HTR-8/SVneo (cell line): ENCODE data around the gene GRHL3.

ENCODE experiments used
- DNase-seq: peaks from one replicate; pipeline ENCODE4 v3.0.0; 2011; ENCODE audit warnings: low spot score, mixed read lengths; ENCODE audit not compliant: insufficient read length
- FAIRE-seq: peaks from 2 replicates; lab custom pipeline; 2011; peaks lifted over from hg19 to GRCh38; lab: Jason Lieb, UNC

The GRHL3 gene

DNA sequence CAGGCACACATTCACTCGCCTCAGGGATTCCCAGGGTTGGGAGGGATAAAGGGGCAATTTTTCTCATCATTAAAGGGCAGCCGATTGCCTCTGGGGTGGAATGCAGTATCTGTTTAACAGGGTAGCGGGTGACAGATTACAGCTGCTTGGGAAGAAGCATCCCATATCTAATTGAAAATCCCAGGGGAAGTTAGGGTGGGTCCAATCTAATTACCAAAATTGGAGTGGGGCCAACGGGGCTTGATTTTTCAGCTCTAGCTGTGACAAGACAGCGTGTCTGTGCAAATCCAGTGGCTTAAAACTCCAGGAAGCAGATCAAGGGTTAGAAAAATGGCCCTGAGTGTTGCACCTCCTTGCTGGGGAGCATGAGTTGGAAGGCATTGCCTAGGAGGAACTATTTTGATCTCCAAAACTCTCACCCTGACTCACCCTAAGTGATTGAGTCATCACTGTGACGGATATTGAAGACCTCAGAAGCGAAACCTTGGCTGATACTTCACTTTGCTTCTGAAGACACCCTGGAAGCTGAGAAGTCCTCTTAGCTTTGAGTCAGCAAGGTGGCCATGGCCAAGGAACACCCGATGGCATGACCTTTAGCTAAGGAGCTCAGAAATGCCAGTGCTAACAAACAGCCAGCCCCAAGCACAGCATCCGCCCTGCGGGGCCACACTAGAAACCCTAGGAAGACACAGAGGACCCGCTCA lies 46.0 kb downstream of the GRHL3 start:
- FAIRE-seq = no peak
- DNase-seq = peak; percentile 59

DNA sequence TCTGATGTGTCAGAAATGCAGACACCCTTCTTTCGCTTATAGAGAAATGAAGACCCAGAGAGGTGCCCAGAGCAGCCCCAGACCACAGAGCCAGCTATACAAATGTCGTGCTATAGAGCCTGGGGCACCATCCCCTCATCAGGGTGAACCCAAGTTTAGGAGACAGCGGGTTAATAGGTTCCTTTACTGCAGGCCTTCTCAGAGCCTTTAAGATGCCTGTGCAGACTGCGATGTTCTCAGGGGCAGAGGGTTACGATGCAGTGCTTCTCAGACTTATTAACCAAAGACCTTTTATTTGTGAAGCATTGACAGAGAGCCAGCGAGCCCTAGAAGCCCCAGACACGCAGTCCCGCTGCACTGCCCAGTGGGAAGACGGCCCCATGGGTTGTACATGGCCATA lies 47.5 kb downstream of the GRHL3 start:
- no peak for DNase-seq
- FAIRE-seq = no peak

DNA sequence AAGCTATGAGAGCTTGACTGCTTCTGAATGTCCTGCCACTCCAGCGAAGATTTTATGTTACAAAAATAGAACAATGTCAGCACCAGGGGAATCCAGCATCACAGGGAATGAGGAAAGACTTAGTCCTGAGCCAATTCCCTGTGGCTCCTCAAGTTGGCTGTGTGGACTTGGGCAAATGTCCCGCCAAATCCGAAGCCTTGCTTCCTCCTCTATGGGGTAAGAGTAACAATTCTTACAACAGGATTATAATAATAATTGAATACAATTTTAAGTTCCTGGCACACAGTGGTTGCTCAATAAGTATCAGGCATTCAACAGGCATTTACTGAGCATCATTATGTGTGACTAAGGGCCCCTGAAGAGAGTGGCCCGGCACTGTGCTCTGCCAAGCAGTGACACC lies 50.0 kb downstream of the GRHL3 start:
- FAIRE-seq = no peak
- DNase-seq = no peak

DNA sequence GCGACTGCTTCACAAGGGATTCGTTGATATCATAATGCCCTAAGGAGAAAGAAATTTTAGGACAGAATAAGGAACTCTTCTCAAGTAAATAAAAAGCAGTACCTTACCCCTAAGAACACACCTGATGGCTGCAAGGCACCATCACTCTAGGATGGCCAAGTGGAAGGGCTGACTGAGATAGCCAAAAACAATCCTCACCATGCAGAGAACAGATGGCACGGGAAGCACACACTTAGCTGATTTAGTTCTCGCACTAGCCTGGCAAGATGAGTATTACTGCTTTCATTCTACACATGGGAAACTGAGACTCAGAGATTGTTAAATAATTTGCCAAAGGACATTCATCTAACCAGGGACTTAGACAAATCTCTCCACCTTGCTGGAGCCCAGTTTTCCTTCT lies 50.6 kb downstream of the GRHL3 start:
- FAIRE-seq (no peak), DNase-seq (no peak)

DNA sequence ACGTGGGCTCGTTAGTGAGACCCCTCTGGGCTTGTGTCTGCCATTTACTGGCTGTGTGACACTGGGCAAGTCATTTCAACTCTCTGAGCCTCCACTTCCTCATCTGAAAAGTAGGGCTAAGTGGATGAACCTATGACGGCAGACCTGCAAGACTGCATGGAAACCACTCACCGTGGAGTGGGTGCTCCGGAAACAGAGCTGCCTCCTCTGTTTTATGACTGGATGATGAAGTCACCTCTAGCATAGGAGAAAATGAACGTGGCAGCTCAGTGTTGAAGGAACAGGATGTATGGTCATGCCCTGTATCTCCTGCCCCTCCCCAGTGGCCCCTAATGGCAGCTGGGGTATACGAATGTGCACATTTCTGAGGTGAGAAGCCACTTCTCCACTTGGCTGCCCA lies 53.9 kb downstream of the GRHL3 start:
- no peak for DNase-seq
- no peak for FAIRE-seq

DNA sequence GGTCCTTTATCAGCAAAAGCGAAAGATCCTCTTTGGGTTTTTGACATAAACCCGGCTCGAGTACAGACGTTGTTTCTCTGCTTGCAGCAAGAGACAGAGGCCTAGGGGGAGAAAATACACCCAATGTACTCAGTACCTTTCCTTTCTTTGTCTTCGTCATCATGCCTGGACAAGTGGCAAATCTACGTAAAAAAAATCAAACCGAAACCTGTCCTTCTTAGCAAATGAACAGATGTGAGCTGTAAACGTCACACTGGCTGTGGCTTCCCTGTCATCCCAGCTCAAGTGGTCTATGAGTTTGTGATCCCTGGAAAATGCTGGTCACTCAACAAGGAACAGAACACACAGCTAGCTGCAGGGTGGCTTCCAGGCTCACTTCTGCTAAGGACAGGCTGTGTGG lies 54.6 kb downstream of the GRHL3 start:
- FAIRE-seq = no peak
- no peak for DNase-seq

DNA sequence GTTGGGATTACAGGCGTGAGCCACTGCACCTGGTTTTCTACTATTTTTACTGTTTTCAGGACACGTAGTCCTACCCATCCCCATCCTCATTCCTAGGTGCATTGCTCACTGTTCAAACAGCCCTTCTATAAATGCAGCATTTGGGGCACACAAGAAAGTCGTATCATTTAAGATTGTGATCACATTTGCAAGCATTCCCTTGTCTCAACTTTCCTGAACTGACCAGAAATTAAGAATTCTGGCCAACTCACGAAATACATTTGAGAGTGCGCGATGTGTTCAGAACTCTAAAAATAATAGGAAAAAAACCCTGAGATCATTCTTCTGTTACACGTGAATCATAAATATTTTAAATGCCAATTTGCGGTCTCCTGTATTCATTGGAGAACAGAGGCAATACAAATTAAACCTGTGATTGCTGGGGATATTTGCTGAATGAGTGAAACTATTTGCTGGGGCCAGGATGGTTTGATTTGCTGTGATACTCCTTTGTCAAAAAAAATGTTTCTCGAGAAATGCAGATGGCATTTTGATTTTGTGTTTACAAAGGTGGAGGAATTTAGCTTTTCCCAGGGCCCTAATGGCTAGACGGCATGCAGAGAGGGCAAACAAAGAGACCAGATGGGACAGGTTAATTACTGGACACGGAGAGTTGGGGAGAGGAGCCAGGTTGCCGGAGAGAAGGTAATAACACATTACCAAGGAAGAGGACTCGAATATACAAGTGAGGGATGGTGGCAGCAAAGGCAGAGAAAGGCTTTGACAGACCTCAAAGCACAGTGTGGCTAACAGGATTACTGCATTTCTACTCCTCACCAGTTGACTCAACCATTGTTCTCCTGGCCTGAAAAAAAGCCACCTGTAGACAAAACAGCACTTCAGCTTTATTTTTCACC lies 56.0 kb downstream of the GRHL3 start:
- no peak for FAIRE-seq
- no peak for DNase-seq

DNA sequence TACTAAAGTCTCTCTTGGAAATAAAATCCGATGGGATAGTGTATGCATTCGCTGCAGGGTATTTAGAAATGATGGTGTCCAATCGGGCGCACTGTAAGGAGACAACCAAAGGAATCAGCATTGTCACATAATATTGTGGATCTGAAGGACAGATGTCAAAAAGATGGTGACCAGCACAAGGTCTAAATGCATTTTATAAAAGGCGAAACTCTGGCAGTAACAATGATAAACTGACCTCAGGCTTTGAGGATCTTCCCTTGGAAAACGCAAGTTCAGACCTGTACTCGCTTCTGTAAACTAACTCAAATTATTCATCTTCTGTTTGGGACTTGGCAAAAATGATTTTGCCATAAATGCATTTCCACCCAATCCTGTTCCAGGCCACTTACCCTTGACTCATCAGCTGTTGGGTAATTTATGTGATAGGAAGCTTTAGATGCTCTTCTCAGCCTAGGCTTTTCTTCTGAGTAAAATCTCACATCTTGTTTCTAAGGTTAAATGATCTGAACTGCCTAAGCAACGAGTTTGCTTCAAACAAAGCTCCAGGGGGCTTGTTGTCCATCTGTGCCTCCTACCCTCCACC lies 60.7 kb downstream of the GRHL3 start:
- FAIRE-seq (no peak), DNase-seq (no peak)

DNA sequence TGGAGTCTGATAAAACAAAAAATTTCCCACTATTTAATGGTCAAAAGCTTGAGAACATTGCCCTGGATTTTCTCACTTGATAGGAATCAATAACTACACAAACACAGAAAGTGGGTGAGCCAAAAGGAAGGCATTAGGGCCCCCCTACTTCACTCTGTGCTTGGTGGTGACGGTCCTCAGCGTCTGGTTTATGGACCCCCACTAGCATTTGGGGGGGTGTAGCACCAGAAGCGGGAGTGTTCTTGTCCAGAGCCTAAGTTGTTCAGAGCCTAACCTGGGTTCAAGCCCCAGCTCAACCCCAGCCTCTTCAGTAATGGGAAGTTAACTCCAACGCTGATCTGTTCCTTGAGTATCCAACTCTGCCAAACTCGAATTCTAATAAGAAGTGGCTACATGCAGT lies 61.4 kb downstream of the GRHL3 start:
- FAIRE-seq = no peak

DNA sequence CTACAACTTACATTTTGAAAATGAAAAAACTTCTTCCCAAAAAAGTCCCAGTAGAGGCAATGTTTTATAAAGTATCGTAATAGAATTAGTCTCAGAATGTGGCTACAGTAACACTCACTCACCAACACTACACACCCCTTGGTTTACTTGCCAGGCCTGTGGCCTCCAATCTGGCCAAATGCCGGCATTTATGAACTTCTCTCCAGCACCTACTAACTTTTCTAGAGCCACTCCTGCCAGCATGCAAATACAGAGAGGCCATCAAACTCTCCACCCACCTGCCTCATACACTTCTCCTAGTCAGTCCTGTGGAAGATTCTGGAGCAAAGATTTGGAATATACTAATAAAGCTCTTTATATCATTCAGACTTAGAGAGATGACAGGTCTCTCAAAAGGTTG lies 62.1 kb downstream of the GRHL3 start:
- no peak for FAIRE-seq
- no peak for DNase-seq

More for the DNA sequence above, 61.4 kb downstream of the GRHL3 start:
- no peak for DNase-seq

DNA sequence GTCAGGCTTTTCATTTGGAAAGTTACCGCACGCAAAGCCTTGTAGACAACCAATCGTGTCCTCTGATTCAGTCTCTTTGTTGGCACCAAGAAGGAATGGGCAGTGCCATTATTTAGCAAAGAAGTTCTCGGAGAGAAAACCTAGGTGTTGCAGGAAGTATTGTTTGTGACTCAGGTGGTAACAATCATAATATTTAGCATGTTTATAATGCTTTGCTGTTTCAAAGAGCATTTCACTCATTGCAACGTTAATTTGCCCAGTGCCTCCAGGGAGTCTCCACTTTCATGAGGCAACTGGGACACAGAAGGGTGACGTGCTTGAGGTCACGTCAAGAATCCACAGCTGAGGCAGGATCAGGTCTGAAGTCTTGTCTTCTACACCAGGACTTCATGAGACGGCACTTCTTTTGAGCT lies 63.0 kb downstream of the GRHL3 start:
- no peak for FAIRE-seq
- no peak for DNase-seq

DNA sequence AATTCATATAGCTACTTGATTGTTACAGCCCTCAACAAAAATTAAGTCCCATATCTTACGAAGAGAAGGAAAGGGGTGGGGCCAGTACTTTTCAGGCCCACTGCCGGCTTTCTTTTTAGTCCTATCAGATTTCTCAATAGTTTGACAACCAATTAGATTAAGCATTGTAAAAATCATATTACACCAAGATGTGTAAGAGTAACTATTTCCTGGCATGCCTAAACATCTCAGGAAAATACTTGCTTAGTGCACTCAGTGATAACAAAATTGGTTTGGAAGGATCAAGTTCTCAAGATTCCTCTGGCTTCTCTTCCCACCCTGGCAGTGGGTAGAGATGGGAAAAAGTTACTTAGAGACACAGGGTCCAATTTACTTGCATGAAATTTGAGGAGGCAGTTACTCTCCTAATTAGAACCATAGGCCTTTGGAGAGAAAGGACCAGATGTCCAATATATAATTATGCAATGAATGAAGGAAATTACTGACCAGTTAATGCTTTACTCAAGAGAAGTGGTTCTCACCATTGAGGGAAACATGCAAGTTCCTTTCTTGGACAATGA lies 64.3 kb downstream of the GRHL3 start:
- FAIRE-seq (no peak), DNase-seq (no peak)

DNA sequence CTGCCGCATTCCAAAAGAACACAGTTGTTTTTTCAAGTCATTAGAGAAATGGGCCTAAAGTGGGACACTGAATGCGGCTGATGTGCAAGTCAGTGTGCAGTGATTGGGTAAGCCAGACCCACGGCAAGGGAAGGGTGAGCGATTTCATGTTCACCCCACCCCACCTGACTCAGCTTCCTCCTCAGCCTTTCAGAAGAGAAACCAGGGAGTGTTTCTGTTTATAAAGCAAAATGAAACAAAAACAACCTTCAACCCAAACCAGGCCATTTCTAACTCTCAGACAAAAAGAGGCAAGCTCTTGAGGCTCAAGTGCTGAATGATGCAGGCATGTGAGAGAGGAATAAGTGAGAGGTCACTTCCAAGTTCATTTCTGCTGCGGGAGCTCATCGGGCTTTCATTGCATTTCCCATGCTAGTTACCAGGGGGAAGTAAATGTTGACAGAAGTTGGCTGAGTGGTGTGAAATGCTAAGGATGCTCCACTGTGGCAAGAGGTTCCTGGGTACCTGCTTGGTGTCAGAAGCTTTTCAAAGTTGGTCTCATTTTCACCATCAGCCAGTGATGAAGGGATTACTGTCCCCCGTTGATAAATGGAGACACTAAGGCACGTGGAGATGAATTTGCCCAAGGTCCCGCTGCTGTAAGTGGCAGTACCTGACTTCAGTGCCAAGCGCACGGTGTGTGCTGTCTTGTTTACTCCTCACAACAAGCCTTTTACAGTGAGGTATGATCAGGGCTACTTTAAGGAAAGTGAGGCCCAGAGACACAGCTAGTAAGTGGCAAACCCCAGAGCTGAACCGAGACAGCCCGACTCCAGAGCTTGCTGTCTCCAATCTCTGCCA lies 65.3 kb downstream of the GRHL3 start:
- FAIRE-seq = no peak

DNA sequence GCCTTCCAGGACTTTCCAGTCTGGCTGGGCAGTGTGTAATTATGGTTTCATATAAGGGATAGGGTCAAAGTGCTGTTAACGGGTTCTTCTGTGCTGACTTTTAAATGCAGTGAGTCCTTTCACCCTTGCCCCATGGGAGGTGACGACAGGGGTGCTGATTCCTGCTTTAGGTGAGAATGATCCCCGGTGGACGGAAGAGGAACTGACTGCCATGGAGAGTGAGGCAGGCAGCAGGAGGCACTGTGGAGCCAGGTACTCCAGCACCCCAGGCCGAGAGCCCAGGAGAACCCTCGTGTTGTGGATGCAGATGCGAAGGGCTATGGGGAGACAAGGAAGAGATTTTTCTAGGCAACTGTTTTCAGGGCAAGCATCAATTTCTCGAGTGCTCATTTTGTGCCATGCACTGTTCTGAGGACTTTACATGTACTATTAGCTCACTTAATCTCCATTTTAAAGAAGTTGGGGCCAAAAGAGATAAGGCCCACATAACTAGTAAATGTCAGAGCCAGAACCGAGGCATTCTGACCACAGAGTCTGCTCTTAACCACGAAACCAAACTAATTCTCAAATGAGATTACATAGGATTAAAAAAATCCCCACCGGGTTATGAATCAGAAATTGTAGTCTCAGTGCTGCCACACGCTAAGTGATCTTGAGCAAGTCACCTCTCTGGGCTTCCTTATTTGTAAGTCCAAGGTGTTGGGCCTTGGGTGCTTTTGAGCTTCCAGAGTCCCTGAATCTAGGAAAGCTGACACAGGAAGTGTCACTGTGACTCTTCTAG lies 66.2 kb downstream of the GRHL3 start:
- FAIRE-seq = no peak
- DNase-seq = no peak

More for the DNA sequence above, 65.3 kb downstream of the GRHL3 start:
- no peak for DNase-seq

DNA sequence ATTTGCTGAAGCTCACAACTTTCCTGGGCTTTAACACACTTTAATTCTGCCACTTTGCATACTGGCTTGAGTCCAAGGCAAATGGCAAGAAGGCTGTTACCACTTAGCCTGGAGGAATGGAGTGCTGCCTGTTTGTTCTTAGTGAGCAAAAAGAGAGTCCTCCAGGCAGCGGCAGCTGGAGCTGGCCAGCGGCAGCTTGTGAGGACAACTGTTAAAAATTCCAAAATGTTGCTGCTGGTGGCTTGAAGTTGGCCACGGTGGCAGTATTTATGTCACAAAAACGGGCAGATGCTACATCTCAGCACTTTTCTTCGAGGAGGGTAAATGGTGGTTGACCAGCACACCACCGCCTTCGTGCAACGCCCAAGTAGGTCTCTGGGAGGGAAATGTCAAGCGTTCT lies 67.1 kb downstream of the GRHL3 start:
- no peak for DNase-seq
- no peak for FAIRE-seq

DNA sequence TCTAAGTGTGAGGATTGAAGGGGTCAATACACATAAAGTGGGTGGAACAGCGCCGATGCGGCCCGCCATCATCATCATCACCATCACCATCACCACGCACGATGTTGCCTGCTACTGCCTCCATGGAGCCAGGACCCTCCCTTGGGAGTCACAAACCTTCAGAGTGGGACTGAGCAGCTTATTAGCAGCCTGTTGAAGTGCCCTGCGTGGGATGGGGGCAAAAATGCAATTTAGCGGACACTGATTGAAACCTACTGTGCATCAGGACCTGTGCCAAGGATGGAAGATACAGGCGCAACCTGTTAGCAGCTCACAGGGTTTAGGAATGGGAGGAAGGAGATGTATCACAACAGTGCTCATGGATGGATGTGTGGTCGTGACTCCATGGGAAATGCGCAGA lies 67.8 kb downstream of the GRHL3 start:
- DNase-seq (no peak), FAIRE-seq (no peak)

DNA sequence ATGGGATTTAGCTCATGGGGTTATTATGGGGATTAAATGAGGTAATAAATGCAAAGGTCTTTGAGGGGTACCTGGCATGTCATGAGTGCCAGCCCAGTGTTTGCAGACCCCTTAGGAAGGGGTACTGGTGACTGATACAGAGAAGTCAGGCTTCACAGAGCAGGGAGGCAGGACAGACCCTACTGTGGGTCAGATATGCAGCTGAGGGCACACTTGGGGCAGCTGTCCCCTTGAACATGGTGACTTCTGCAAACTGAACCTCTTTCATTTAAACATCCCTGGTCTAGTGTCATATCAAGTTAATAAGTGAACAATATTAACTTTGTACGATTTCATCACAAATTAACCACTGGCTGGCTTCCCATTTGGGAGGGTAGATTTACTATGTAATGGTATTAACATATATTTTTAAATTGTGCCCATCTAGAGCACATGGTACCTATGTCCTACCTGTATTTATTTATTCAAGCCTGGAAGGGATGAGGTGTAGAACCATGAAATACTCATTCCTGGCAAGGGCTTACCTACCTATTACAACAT lies 68.5 kb downstream of the GRHL3 start:
- FAIRE-seq (no peak), DNase-seq (no peak)

DNA sequence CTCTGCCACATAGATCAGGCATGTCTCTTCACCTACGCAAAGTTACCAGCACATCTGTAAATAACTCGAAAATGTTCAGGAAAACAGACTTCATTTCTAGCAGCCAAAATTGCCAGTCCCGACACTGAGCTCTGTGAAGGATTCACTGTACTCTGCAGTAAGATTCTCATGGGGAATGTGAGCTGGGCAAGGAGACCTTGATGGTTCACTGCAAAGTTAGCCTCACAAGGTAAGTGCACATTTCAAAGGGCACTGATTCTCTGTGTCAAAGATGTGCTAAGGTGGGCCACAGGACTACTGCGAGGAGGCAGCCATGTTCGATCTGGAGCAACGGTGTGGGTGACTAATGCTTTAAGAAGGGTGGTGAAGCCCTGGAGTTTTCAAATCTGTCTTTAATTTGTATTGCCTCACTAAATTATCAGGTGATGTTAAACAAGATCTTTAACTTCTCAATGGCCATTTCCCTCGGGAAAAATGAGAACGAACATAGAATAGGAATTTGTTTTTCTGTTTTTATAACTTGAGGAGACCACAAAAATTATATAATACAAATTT lies 69.3 kb downstream of the GRHL3 start:
- no peak for DNase-seq
- no peak for FAIRE-seq

DNA sequence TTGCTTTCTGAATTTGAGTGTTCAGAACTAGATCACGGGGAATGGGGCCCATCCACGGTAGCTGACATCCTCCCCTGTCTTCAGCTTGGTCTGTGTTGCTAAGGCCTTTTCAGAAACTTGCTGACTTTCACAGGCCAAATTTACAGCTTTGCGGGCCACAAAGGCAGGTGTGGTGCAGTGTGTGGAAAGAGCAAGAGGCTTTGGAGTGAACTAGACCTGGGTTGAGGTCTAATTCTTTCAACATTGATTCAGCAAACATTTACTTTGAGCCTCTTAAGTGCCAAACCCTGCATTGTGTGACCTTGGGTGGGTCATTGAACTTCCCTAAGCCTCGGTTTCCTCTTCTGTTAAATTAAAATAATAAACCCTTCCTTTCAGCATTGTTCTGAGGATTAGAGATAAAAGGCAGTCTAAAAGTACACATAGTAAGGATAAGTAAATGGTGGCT lies 70.1 kb downstream of the GRHL3 start:
- FAIRE-seq (no peak), DNase-seq (no peak)
